K562 (cell line): Measurements from ENCODE around the gene VPS13D. TPM values are rescaled to one million over a fixed set of nuclear protein-coding genes. Genes with fewer than 3 reads are reported as not detected.

Experiments
- ATAC-seq: fragments of 200-7000 bp; cut with Tn5 transposase; 3 replicates; pipeline ENCODE4 v1.9.1; 2020; ENCODE audit warnings: moderate library complexity
- BruUV-seq: library from RNA; stranded (reverse); fragments of 400-500 nt; replicated peaks from 2 replicates; lab custom pipeline; 2021; lab: Mats Ljungman, UMichigan
- CTCF ChIA-PET: fragments of 300-600 bp; formaldehyde crosslinking; extraction: SDS; loops from one replicate; lab custom pipeline; 2021; ENCODE audit warnings: low intra/inter-chr PET ratio; lab: Yijun Ruan, JAX
- POLR2A ChIA-PET: fragments of 300-600, 350-650 bp; sonication (Branson Sonifier 250); formaldehyde crosslinking; extraction: SDS; loops from one replicate; lab custom pipeline; 2021; ENCODE audit warnings: antibody characterized with exemption, inconsistent platforms; lab: Yijun Ruan, JAX
- DNase-seq, 4 experiments: peaks; one replicate each; pipeline versions ENCODE4 v3.0.0 to v3.0.0-alpha.2; 2011 to 2018; ENCODE audit warnings: low spot score in 3 of 4, mixed read lengths in 3 of 4; ENCODE audit errors: extremely low read depth in 1 of 4
- FAIRE-seq: peaks from 2 replicates; lab custom pipeline; 2011; peaks lifted over from hg19 to GRCh38; lab: Jason Lieb, UNC
- H2AFZ ChIP-seq: 2 replicates; pipeline ENCODE4 v1.6.0; 2011; ENCODE audit warnings: low read depth, low read length, control low read depth, inconsistent platforms
- H3K27ac ChIP-seq: fragments of 200-600 bp; 3 replicates; pipeline ENCODE4 v1.8.0; 2011; ENCODE audit warnings: low read depth, mild to moderate bottlenecking, control low read depth, inconsistent platforms, low read length, moderate library complexity, mixed read lengths; ENCODE audit errors: extremely low read depth
- H3K27me3 ChIP-seq, 2 experiments: fragments of 300-600 bp in 1 of 2; 2 replicates in 1 of 2; 3 replicates in 1 of 2; pipeline versions ENCODE4 v1.6.0 to v1.8.0; 2011; ENCODE audit warnings: inconsistent platforms in 2 of 2, low read length in 2 of 2, mild to moderate bottlenecking in 1 of 2, mixed read lengths in 1 of 2, moderate library complexity in 1 of 2; ENCODE audit not compliant: control insufficient read depth in 2 of 2, insufficient read depth in 2 of 2
- H3K36me3 ChIP-seq: fragments of 300-600 bp; 3 replicates; pipeline ENCODE4 v1.8.0; 2011; ENCODE audit warnings: mild to moderate bottlenecking, low read length, inconsistent platforms; ENCODE audit not compliant: control insufficient read depth, insufficient read depth
- H3K4me1 ChIP-seq, 2 experiments: fragments of 200-600 bp in 1 of 2; replicated peaks in 1 of 2; 2 replicates in 1 of 2; 3 replicates in 1 of 2; pipeline versions ENCODE4 v1.5.1 to v1.8.0; 2011; ENCODE audit warnings: inconsistent platforms in 2 of 2, low read length in 2 of 2, mild to moderate bottlenecking in 1 of 2, mixed read lengths in 1 of 2, moderate library complexity in 1 of 2; ENCODE audit not compliant: control insufficient read depth in 2 of 2, insufficient read depth in 2 of 2
- H3K4me2 ChIP-seq: 2 replicates; pipeline ENCODE4 v1.6.1; 2011; ENCODE audit warnings: low read length, control low read depth, inconsistent platforms, mixed read lengths; ENCODE audit not compliant: insufficient read depth
- H3K4me3 ChIP-seq: fragments of 200-600 bp; sonication (generic), shearing (Covaris generic); 2 replicates; pipeline ENCODE4 v1.5.1; 2016; ENCODE audit warnings: control low read depth, inconsistent platforms
- H3K79me2 ChIP-seq: fragments of 200-600 bp; 3 replicates; pipeline ENCODE4 v1.8.0; 2011; ENCODE audit warnings: low read length, inconsistent platforms; ENCODE audit not compliant: control insufficient read depth, insufficient read depth
- H3K9ac ChIP-seq, 2 experiments: 2 replicates each; pipeline versions ENCODE4 v1.6.0 to v1.6.1; 2011; ENCODE audit warnings: low read depth in 2 of 2, low read length in 2 of 2, control low read depth in 1 of 2, inconsistent platforms in 1 of 2, mild to moderate bottlenecking in 1 of 2, mixed read lengths in 1 of 2; ENCODE audit not compliant: insufficient read depth in 1 of 2
- H3K9me1 ChIP-seq: one replicate; pipeline ENCODE4 v1.6.0; 2011; ENCODE audit warnings: inconsistent platforms, mild to moderate bottlenecking, low read length, moderate library complexity; ENCODE audit not compliant: control insufficient read depth, insufficient read depth
- H3K9me3 ChIP-seq: replicated peaks from 2 replicates; pipeline ENCODE4 v1.5.1; 2011; ENCODE audit warnings: low read depth, low read length, inconsistent platforms; ENCODE audit not compliant: control insufficient read depth, insufficient read depth
- H4K20me1 ChIP-seq: replicated peaks from 2 replicates; pipeline ENCODE4 v1.6.1; 2011; ENCODE audit warnings: low read length, inconsistent platforms, mixed read lengths; ENCODE audit not compliant: control insufficient read depth, insufficient read depth
- C11orf30 ChIP-seq: fragments of 450-650 bp; IDR thresholded peaks from 2 replicates; pipeline ENCODE4 v1.6.1; 2016; ENCODE audit warnings: low read depth, mild to moderate bottlenecking
- DMBX1 ChIP-seq: fragments of 250-450 bp; sonication (Bioruptor Pico); IDR thresholded peaks from 2 replicates; pipeline ENCODE4 v1.8.0; 2022; ENCODE audit warnings: inconsistent platforms, mild to moderate bottlenecking, moderate library complexity, borderline replicate concordance
- ETV6 ChIP-seq, 3 experiments: fragments of 150-350 bp in 1 of 3; sonication (generic) in 1 of 3; formaldehyde crosslinking in 1 of 3; IDR thresholded peaks; 2 replicates each; pipeline versions ENCODE4 v1.6.1 to v1.8.0; 2014 to 2022; ENCODE audit warnings: borderline replicate concordance in 2 of 3, low read depth in 2 of 3, antibody characterized with exemption in 1 of 3, low read length in 1 of 3, mild to moderate bottlenecking in 1 of 3, missing genetic modification reagents in 1 of 3
- NCOA4 ChIP-seq: fragments of 450-650 bp; IDR thresholded peaks from 2 replicates; pipeline ENCODE4 v1.6.1; 2018; ENCODE audit warnings: mild to moderate bottlenecking; ENCODE audit not compliant: partially characterized antibody
- PHTF2 ChIP-seq: fragments of 250-450 bp; sonication (Bioruptor Pico); IDR thresholded peaks from 2 replicates; pipeline ENCODE4 v1.5.0; 2021; ENCODE audit warnings: mild to moderate bottlenecking
- SIN3B ChIP-seq: fragments of 450-650 bp; IDR thresholded peaks from 2 replicates; pipeline ENCODE4 v1.6.1; 2017; ENCODE audit warnings: low read depth, mild to moderate bottlenecking, moderate library complexity
- SMAD4 ChIP-seq: fragments of 250-450 bp; sonication (Bioruptor Pico); conservative IDR thresholded peaks from 2 replicates; pipeline ENCODE4 v1.8.0; 2021; ENCODE audit warnings: inconsistent platforms, mild to moderate bottlenecking, moderate library complexity
- SMARCA4 ChIP-seq: fragments of 450-650 bp; IDR thresholded peaks from 2 replicates; pipeline ENCODE4 v1.6.1; 2016
- TAF1 ChIP-seq: IDR thresholded peaks from 2 replicates; pipeline ENCODE4 v1.6.1; 2011; ENCODE audit warnings: mild to moderate bottlenecking, low read length, moderate library complexity; ENCODE audit not compliant: insufficient read depth, control insufficient read depth, severe bottlenecking; ENCODE audit errors: extremely low read depth
- TCF7L2 ChIP-seq: fragments of 150-350 bp; IDR thresholded peaks from 2 replicates; pipeline ENCODE4 v1.6.1; 2016; ENCODE audit warnings: low read depth, mild to moderate bottlenecking, low read length, moderate library complexity
- TEAD4 ChIP-seq, 2 experiments: sonication (generic) in 1 of 2; formaldehyde crosslinking in 1 of 2; IDR thresholded peaks; 2 replicates each; pipeline versions ENCODE4 v1.6.1 to v1.8.0; 2012 to 2022; ENCODE audit warnings: borderline replicate concordance in 1 of 2, inconsistent platforms in 1 of 2, low read length in 1 of 2, mild to moderate bottlenecking in 1 of 2, missing genetic modification reagents in 1 of 2
- ZBTB17 ChIP-seq: fragments of 450-650 bp; formaldehyde crosslinking; IDR thresholded peaks from 2 replicates; pipeline ENCODE4 v1.4.0; 2020; ENCODE audit warnings: mild to moderate bottlenecking
- ZNF134 ChIP-seq: fragments of 250-450 bp; sonication (Bioruptor Pico); conservative IDR thresholded peaks from 2 replicates; pipeline ENCODE4 v1.4.0; 2020
- ZNF274 ChIP-seq: IDR thresholded peaks from 2 replicates; pipeline ENCODE4 v1.6.1; 2011; ENCODE audit warnings: low read depth, mild to moderate bottlenecking, low read length, moderate library complexity, borderline replicate concordance
- ZNF449 ChIP-seq: fragments of 250-450 bp; sonication (Bioruptor Pico); IDR thresholded peaks from 2 replicates; pipeline ENCODE4 v1.8.0; 2022; ENCODE audit warnings: moderate library complexity, mild to moderate bottlenecking, inconsistent platforms
- ZNF512 ChIP-seq: IDR thresholded peaks from 2 replicates; pipeline ENCODE4 v1.6.1; 2016; ENCODE audit warnings: missing genetic modification characterization, missing compliant biosample characterization
- ZNF583 ChIP-seq: fragments of 250-450 bp; sonication (Bioruptor Pico); IDR thresholded peaks from 2 replicates; pipeline ENCODE4 v1.4.0; 2020
- ZNF830 ChIP-seq: fragments of 250-450 bp; sonication (Bioruptor Pico); IDR thresholded peaks from 2 replicates; pipeline ENCODE4 v1.5.0; 2021; ENCODE audit warnings: mild to moderate bottlenecking
- WGBS: fragments of 100-300 bp; shearing (Covaris generic); methylation state at CpG from one replicate; pipeline ENCODE4 v1.1.6; 2016; ENCODE audit warnings: low coverage, mixed read lengths; ENCODE audit not compliant: insufficient coverage; ENCODE audit errors: missing lambda C conversion rate; 5-methylcytosine and 5-hydroxymethylcytosine counted together
- in situ Hi-C: fragments of 300-500 bp; cut with MboI; formaldehyde crosslinking; loops from 4 replicates; pipeline ENCODE4 v1.15.0; 2018; ENCODE audit warnings: inconsistent platforms, mixed read lengths
- intact Hi-C: fragments of 100-400 bp; cut with micrococcal nuclease; formaldehyde crosslinking; loops from 2 replicates; pipeline ENCODE4 v1.14.2; 2022
- polyA plus RNA-seq, 8 experiments: library from polyadenylated mRNA; depleted of rRNA in 4 of 8; stranded (reverse) in 5 of 8; unstranded in 3 of 8; fragments of >200 nt; fragmentation: Nextera tagmentation in 2 of 8; fragmentation: Illumina TruSeq in 1 of 8; extraction: Ambion mirVana in 2 of 8; extraction: Trizol in 1 of 8; gene quantifications; 2 replicates each; pipeline versions ENCODE4 v1.2.1 to v1.2.3, GENCODE V29; 2011 to 2014; ENCODE audit warnings: inconsistent platforms in 1 of 8, missing spikeins in 1 of 8
- total RNA-seq, 7 experiments: library from RNA; depleted of rRNA in 6 of 7; stranded (reverse); fragments of >200 nt in 6 of 7; fragmentation: Illumina TruSeq in 2 of 7; extraction: Trizol in 2 of 7; gene quantifications; 2 replicates each; pipeline versions ENCODE4 v1.2.1 to v1.2.3, GENCODE V29; 2011 to 2021; ENCODE audit warnings: low replicate concordance in 1 of 7

The VPS13D gene
- total and polyA plus RNA-seq, 9 of the 15 experiments (the other 6 are each of a cell fraction or from before 2014, with no cell fraction given) = 6.1 to 51.5 (median 38.5) TPM

GRCh38 chr1:12454406-12455391, 224.9 kb downstream of the VPS13D start:
- peak in 3 of 4 experiments; percentile 44 to 57 (median 53) for DNase-seq
- no peaks in the 10 kb centered on the region for H3K27me3 ChIP-seq
- H2AFZ ChIP-seq = peak overlapping the region; percentile 35
- H3K4me2 ChIP-seq = no peak overlapping the region
- peak; percentile 49 for FAIRE-seq
- H3K36me3 ChIP-seq = peaks cover 62% of the 10 kb centered on the region
- peaks cover 24 to 61% of the 10 kb centered on the region in 2 experiments for H3K4me1 ChIP-seq
- ChIA-PET POLR2A (interaction anchor here (0.6 to 2.8 kb wide), 3 partner anchors 14 to 74 kb away, joined by 3 to 10 read pairs (median 4); no protein-coding TSS in a partner anchor), CTCF (no interaction called here)
- peak overlapping the region; percentile 47 to 50; a peak in 2 of 4 replicates for H3K9ac ChIP-seq
- H3K9me1 ChIP-seq = peaks cover 7% of the 10 kb centered on the region
- peak overlapping the region; percentile 75 for H3K27ac ChIP-seq
- H4K20me1 ChIP-seq = no peaks in the 10 kb centered on the region
- intact Hi-C loops = no loop called here
- no peaks in the 10 kb centered on the region for H3K9me3 ChIP-seq
- no peak overlapping the region for H3K4me3 ChIP-seq
- 60% methylated on average over 4 of the region's 4 CpGs for WGBS
- peak; percentile 64 for ATAC-seq
- in situ Hi-C loops = no loop called here
- BruUV-seq = no TSS peak
- H3K79me2 ChIP-seq = peaks cover 41% of the 10 kb centered on the region
- no peak for TF ChIP-seq TAF1
- TF ChIP-seq C11orf30 = no peak
- no peak for TF ChIP-seq ETV6 (IDR thresholded peaks at IDR 0.05; ENCODE audit: borderline replicate concordance in 1 of 2, low read depth in 2 of 2, low read length in 1 of 2)
- TF ChIP-seq ETV6 (CRISPR knock-in tag; IDR thresholded peaks at IDR 0.05; ENCODE audit: borderline replicate concordance) = no peak
- 0 out of 2 replicates have a peak, but pooled peaks have one; percentile 20 for TF ChIP-seq ZNF449 (CRISPR knock-in tag)
- no peak for TF ChIP-seq NCOA4
- no peak for TF ChIP-seq TCF7L2
- peak; percentile 32; the same call in 1 of the 2 replicates for TF ChIP-seq ZNF134
- no peak for TF ChIP-seq ZNF274
- TF ChIP-seq TEAD4 (IDR thresholded peaks at IDR 0.05; ENCODE audit: low read length) = peak; percentile 32; the same call in 1 of the 2 replicates
- TF ChIP-seq TEAD4 (CRISPR knock-in tag; IDR thresholded peaks at IDR 0.05; ENCODE audit: borderline replicate concordance) = no peak
- peak; percentile 57; the same call in 1 of the 2 replicates for TF ChIP-seq ZBTB17 (CRISPR knock-in tag)
- peak; percentile 57; the same call in 1 of the 2 replicates for TF ChIP-seq ZNF830 (CRISPR knock-in tag)
- TF ChIP-seq PHTF2 (CRISPR knock-in tag) = 0 out of 2 replicates have a peak, but pooled peaks have one; percentile 50
- TF ChIP-seq SMAD4 (CRISPR knock-in tag) = peak; percentile 59
- peak; percentile 81; the same call in 1 of the 2 replicates for TF ChIP-seq DMBX1
- TF ChIP-seq SMARCA4 = no peak
- no peak for TF ChIP-seq ZNF512 (tag)
- TF ChIP-seq SIN3B = no peak
- TF ChIP-seq ZNF583 (CRISPR knock-in tag) = peak; percentile 56; the same call in 1 of the 2 replicates
